ENCODE results near the gene CD226.
A peak's percentile ranks its signal among the peaks of the same experiment; 100 is the strongest.
"Not testable (repeated sequence)": the region's sequence is repeated elsewhere in the genome, so short reads cannot be mapped to it uniquely, and the experiment has no call there.

The CD226 gene

GRCh38 chr18:69975294-69975693 lies 27.6 kb upstream of the CD226 start:
- H3K27ac ChIP-seq (ENCODE audit: insufficient read depth in 1 of 2, low read depth in 1 of 2, low read length in 2 of 2, poor library complexity in 1 of 2, severe bottlenecking in 2 of 2); CTCF ChIA-PET; DNase-seq; H3K4me1 ChIP-seq (ENCODE audit: control extremely low read depth in 1 of 4, control insufficient read depth in 4 of 4, insufficient read depth in 4 of 4, low read length in 3 of 4); H3K27me3 ChIP-seq (replicated peaks in 2 of 5; ENCODE audit: control insufficient read depth in 4 of 5, insufficient read depth in 5 of 5, low read length in 4 of 5); H3K36me3 ChIP-seq (ENCODE audit: control insufficient read depth in 4 of 4, insufficient read depth in 4 of 4, low read length in 3 of 4); H3K4me3 ChIP-seq (ENCODE audit: control insufficient read depth in 1 of 7, extremely low read depth in 1 of 7, insufficient read depth in 4 of 7, low read depth in 2 of 7, low read length in 6 of 7); POLR2A ChIA-PET: not testable (repeated sequence)
- WGBS (ENCODE audit: insufficient coverage) = 94% methylated on average over 4 of the region's 4 CpGs
- H3K9me3 ChIP-seq (ENCODE audit: control extremely low read depth in 1 of 5, control insufficient read depth in 4 of 5, insufficient read depth in 2 of 5, low read depth in 1 of 5, low read length in 4 of 5) = peaks cover 0 to 23% (median 3%) of the 10 kb centered on the region in 5 experiments

DNA sequence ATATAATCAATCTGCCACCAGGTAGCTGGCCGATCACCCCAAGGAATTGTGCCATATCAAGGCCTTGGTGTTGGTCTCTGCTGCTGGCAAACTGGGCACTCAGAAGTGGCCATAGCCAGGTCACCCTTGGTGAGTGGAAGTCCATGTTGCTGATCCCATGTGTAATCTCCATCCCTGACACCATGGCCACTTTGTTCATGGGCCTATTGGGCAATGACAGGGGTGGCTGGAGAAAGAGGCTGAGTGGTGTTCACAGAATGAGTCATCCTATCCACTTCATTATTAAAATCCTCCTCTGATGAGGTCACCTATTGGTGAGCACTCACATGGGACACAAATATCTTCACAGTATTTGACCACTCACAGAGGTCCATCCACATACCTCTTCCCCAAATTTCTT lies 26.7 kb upstream of the CD226 start:
- ChIA-PET POLR2A (no interaction called here), CTCF (no interaction called here)
- no peak for DNase-seq
- Histone ChIP-seq H3K27me3 (replicated peaks in 2 of 5; ENCODE audit: control insufficient read depth in 4 of 5, insufficient read depth in 5 of 5, low read length in 4 of 5) (no peaks in the 10 kb centered on the region), H3K36me3 (ENCODE audit: control insufficient read depth in 4 of 4, insufficient read depth in 4 of 4, low read length in 3 of 4) (peaks cover 0 to 8% (median 0%) of the 10 kb centered on the region in 4 experiments), H3K4me1 (ENCODE audit: control extremely low read depth in 1 of 4, control insufficient read depth in 4 of 4, insufficient read depth in 4 of 4, low read length in 3 of 4) (no peaks in the 10 kb centered on the region), H3K27ac (ENCODE audit: insufficient read depth in 1 of 2, low read depth in 1 of 2, low read length in 2 of 2, poor library complexity in 1 of 2, severe bottlenecking in 2 of 2) (no peak overlapping the region), H3K9me3 (ENCODE audit: control extremely low read depth in 1 of 5, control insufficient read depth in 4 of 5, insufficient read depth in 2 of 5, low read depth in 1 of 5, low read length in 4 of 5) (peaks cover 0 to 23% (median 3%) of the 10 kb centered on the region in 5 experiments), H3K4me3 (ENCODE audit: control insufficient read depth in 1 of 7, extremely low read depth in 1 of 7, insufficient read depth in 4 of 7, low read depth in 2 of 7, low read length in 6 of 7) (no peak overlapping the region)
- 100% methylated on average over 1 of the region's 1 CpG for WGBS (ENCODE audit: insufficient coverage)

DNA sequence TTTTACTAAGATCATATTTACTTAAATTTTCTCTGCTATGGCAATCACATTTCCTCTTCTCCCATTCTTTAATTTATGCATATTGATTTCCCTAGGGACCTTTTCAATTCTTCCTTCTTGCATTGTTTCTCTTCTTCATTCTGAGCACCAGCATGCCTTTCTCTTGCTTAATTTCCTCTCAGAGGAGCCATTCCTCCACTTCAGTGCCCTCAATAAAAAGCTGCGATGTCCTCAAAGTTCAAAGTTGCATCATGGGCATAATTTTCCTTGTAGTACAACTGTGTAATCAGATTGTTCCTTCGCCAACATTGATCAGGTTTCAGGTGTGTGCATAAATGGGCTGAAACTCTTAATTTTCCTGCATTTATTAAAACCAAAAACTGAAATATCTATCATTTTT lies 21.8 kb upstream of the CD226 start:
- ChIA-PET POLR2A (no interaction called here), CTCF (no interaction called here)
- no peaks in the 10 kb centered on the region for H3K4me1 ChIP-seq (ENCODE audit: control extremely low read depth in 1 of 4, control insufficient read depth in 4 of 4, insufficient read depth in 4 of 4, low read length in 3 of 4)

DNA sequence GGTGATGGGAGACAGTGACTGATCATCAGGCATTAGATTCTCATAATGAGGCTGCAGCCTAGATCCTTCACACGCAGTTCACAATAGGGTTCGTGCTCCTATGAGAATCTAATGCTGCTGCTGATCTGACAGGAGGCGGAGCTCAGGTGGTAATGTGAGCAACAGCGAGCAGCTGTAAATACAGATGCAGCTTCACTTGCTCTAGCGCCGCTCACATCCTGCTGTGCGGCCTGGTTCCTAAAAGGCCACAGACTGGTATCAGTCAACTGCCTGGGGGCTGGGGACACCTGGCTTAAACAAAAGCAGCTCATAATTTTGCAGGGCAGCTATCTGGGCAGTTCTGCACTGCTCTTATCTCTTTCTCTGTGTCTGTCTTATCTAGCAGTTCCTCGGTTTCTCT lies 20.4 kb upstream of the CD226 start:
- 98% methylated on average over 7 of the region's 8 CpGs for WGBS (ENCODE audit: insufficient coverage)
- H3K27ac ChIP-seq (ENCODE audit: insufficient read depth in 1 of 2, low read depth in 1 of 2, low read length in 2 of 2, poor library complexity in 1 of 2, severe bottlenecking in 2 of 2) = no peak overlapping the region
- CTCF ChIA-PET = interaction anchor here (0.9 kb wide), 1 partner anchor 32 kb away, joined by 3 read pairs; no protein-coding TSS in a partner anchor
- no peak overlapping the region for H3K4me3 ChIP-seq (ENCODE audit: control insufficient read depth in 1 of 7, extremely low read depth in 1 of 7, insufficient read depth in 4 of 7, low read depth in 2 of 7, low read length in 6 of 7)
- peaks cover 0 to 5% (median 0%) of the 10 kb centered on the region in 5 experiments for H3K9me3 ChIP-seq (ENCODE audit: control extremely low read depth in 1 of 5, control insufficient read depth in 4 of 5, insufficient read depth in 2 of 5, low read depth in 1 of 5, low read length in 4 of 5)
- H3K27me3 ChIP-seq (replicated peaks in 2 of 5; ENCODE audit: control insufficient read depth in 4 of 5, insufficient read depth in 5 of 5, low read length in 4 of 5) = no peaks in the 10 kb centered on the region
- no peaks in the 10 kb centered on the region for H3K4me1 ChIP-seq (ENCODE audit: control extremely low read depth in 1 of 4, control insufficient read depth in 4 of 4, insufficient read depth in 4 of 4, low read length in 3 of 4)
- H3K36me3 ChIP-seq (ENCODE audit: control insufficient read depth in 4 of 4, insufficient read depth in 4 of 4, low read length in 3 of 4) = no peaks in the 10 kb centered on the region
- POLR2A ChIA-PET = no interaction called here
- DNase-seq = no peak

More for the DNA sequence above, 21.8 kb upstream of the CD226 start:
- no peaks in the 10 kb centered on the region for H3K27me3 ChIP-seq (replicated peaks in 2 of 5; ENCODE audit: control insufficient read depth in 4 of 5, insufficient read depth in 5 of 5, low read length in 4 of 5)
- H3K36me3 ChIP-seq (ENCODE audit: control insufficient read depth in 4 of 4, insufficient read depth in 4 of 4, low read length in 3 of 4) = no peaks in the 10 kb centered on the region
- no peak overlapping the region for H3K4me3 ChIP-seq (ENCODE audit: control insufficient read depth in 1 of 7, extremely low read depth in 1 of 7, insufficient read depth in 4 of 7, low read depth in 2 of 7, low read length in 6 of 7)
- no peak overlapping the region for H3K27ac ChIP-seq (ENCODE audit: insufficient read depth in 1 of 2, low read depth in 1 of 2, low read length in 2 of 2, poor library complexity in 1 of 2, severe bottlenecking in 2 of 2)
- DNase-seq = no peak
- WGBS (ENCODE audit: insufficient coverage) = no CpG with 5 or more reads among the region's 2 CpGs
- peaks cover 0 to 8% (median 0%) of the 10 kb centered on the region in 5 experiments for H3K9me3 ChIP-seq (ENCODE audit: control extremely low read depth in 1 of 5, control insufficient read depth in 4 of 5, insufficient read depth in 2 of 5, low read depth in 1 of 5, low read length in 4 of 5)

GRCh38 chr18:69963196-69963595 lies 15.5 kb upstream of the CD226 start:
- ChIA-PET POLR2A (no interaction called here), CTCF (no interaction called here)
- no peaks in the 10 kb centered on the region for H3K27me3 ChIP-seq (replicated peaks in 2 of 5; ENCODE audit: control insufficient read depth in 4 of 5, insufficient read depth in 5 of 5, low read length in 4 of 5)
- no peak overlapping the region for H3K4me3 ChIP-seq (ENCODE audit: control insufficient read depth in 1 of 7, extremely low read depth in 1 of 7, insufficient read depth in 4 of 7, low read depth in 2 of 7, low read length in 6 of 7)
- H3K9me3 ChIP-seq (ENCODE audit: control extremely low read depth in 1 of 5, control insufficient read depth in 4 of 5, insufficient read depth in 2 of 5, low read depth in 1 of 5, low read length in 4 of 5) = no peaks in the 10 kb centered on the region
- no peak overlapping the region for H3K27ac ChIP-seq (ENCODE audit: insufficient read depth in 1 of 2, low read depth in 1 of 2, low read length in 2 of 2, poor library complexity in 1 of 2, severe bottlenecking in 2 of 2)
- peaks cover 0 to 2% (median 0%) of the 10 kb centered on the region in 4 experiments for H3K36me3 ChIP-seq (ENCODE audit: control insufficient read depth in 4 of 4, insufficient read depth in 4 of 4, low read length in 3 of 4)
- peaks cover 0 to 8% (median 3%) of the 10 kb centered on the region in 4 experiments for H3K4me1 ChIP-seq (ENCODE audit: control extremely low read depth in 1 of 4, control insufficient read depth in 4 of 4, insufficient read depth in 4 of 4, low read length in 3 of 4)
- DNase-seq = no peak
- 100% methylated on average over 3 of the region's 4 CpGs for WGBS (ENCODE audit: insufficient coverage)

- WGBS (ENCODE audit: insufficient coverage) = 100% methylated on average over 3 of the region's 3 CpGs
- CTCF ChIA-PET = interaction anchor here (0.5 kb wide), 1 partner anchor 122 kb away, joined by 3 read pairs; no protein-coding TSS in a partner anchor
Observed at GRCh38 chr18:69961718-69962117, 14.0 kb upstream of the CD226 start.

DNA sequence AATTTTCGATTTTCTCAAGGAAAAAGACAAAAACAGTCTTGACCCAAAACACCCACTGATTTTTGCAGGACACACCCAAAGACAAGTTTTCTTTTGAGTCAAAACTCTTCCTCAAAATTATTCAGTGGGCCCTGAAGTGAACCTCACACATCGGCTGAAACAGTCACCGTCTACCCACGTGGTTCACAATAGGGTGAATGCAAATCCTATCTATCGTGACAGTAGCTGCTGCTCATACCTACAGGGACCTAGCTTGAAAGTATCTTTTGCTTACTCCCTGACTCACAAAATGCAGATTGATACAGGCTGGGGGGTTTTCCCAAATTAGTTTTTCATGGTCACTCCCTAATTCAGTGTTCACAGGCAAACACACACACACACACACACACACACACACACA lies 10.7 kb upstream of the CD226 start:
- no peaks in the 10 kb centered on the region for H3K27me3 ChIP-seq (replicated peaks in 2 of 5; ENCODE audit: control insufficient read depth in 4 of 5, insufficient read depth in 5 of 5, low read length in 4 of 5)
- peaks cover 0 to 8% (median 3%) of the 10 kb centered on the region in 4 experiments for H3K4me1 ChIP-seq (ENCODE audit: control extremely low read depth in 1 of 4, control insufficient read depth in 4 of 4, insufficient read depth in 4 of 4, low read length in 3 of 4)
- H3K9me3 ChIP-seq (ENCODE audit: control extremely low read depth in 1 of 5, control insufficient read depth in 4 of 5, insufficient read depth in 2 of 5, low read depth in 1 of 5, low read length in 4 of 5) = no peaks in the 10 kb centered on the region
- H3K36me3 ChIP-seq (ENCODE audit: control insufficient read depth in 4 of 4, insufficient read depth in 4 of 4, low read length in 3 of 4) = peaks cover 0 to 2% (median 0%) of the 10 kb centered on the region in 4 experiments
- WGBS (ENCODE audit: insufficient coverage) = 98% methylated on average over 5 of the region's 5 CpGs
- H3K27ac ChIP-seq (ENCODE audit: insufficient read depth in 1 of 2, low read depth in 1 of 2, low read length in 2 of 2, poor library complexity in 1 of 2, severe bottlenecking in 2 of 2) = no peak overlapping the region
- DNase-seq = no peak
- no peak overlapping the region for H3K4me3 ChIP-seq (ENCODE audit: control insufficient read depth in 1 of 7, extremely low read depth in 1 of 7, insufficient read depth in 4 of 7, low read depth in 2 of 7, low read length in 6 of 7)
- CTCF ChIA-PET = interaction anchor here (1.4 kb wide), 1 partner anchor 23 kb away, joined by 3 read pairs; no protein-coding TSS in a partner anchor
- POLR2A ChIA-PET = no interaction called here

More at GRCh38 chr18:69961718-69962117, 14.0 kb upstream of the CD226 start:
- DNase-seq = peak; percentile 11 to 60 (median 35)
- Histone ChIP-seq H3K27ac (ENCODE audit: insufficient read depth in 1 of 2, low read depth in 1 of 2, low read length in 2 of 2, poor library complexity in 1 of 2, severe bottlenecking in 2 of 2) (no peak overlapping the region), H3K9me3 (ENCODE audit: control extremely low read depth in 1 of 5, control insufficient read depth in 4 of 5, insufficient read depth in 2 of 5, low read depth in 1 of 5, low read length in 4 of 5) (no peaks in the 10 kb centered on the region), H3K4me1 (ENCODE audit: control extremely low read depth in 1 of 4, control insufficient read depth in 4 of 4, insufficient read depth in 4 of 4, low read length in 3 of 4) (peaks cover 0 to 8% (median 3%) of the 10 kb centered on the region in 4 experiments), H3K4me3 (ENCODE audit: control insufficient read depth in 1 of 7, extremely low read depth in 1 of 7, insufficient read depth in 4 of 7, low read depth in 2 of 7, low read length in 6 of 7) (no peak overlapping the region), H3K27me3 (replicated peaks in 2 of 5; ENCODE audit: control insufficient read depth in 4 of 5, insufficient read depth in 5 of 5, low read length in 4 of 5) (no peaks in the 10 kb centered on the region), H3K36me3 (ENCODE audit: control insufficient read depth in 4 of 4, insufficient read depth in 4 of 4, low read length in 3 of 4) (peaks cover 0 to 2% (median 0%) of the 10 kb centered on the region in 4 experiments)
- POLR2A ChIA-PET = no interaction called here
